HepG2 (cell line): Measurements from ENCODE around the gene CRNKL1. TPM values are rescaled to one million over a fixed set of nuclear protein-coding genes. Genes with fewer than 3 reads are reported as not detected.

Source experiments
- ATAC-seq: fragments of 200-7000 bp; cut with Tn5 transposase; 3 replicates; pipeline ENCODE4 v1.9.1; 2020; ENCODE audit warnings: mild to moderate bottlenecking, moderate library complexity
- BruUV-seq: library from RNA; stranded (reverse); fragments of 400-500 nt; replicated peaks from 2 replicates; lab custom pipeline; 2021; lab: Mats Ljungman, UMichigan
- CTCF ChIA-PET: fragments of 300-600 bp; formaldehyde crosslinking; extraction: SDS; loops from one replicate; lab custom pipeline; 2021; ENCODE audit warnings: low total read pairs, inconsistent platforms, low intra/inter-chr PET ratio; lab: Yijun Ruan, JAX
- POLR2A ChIA-PET: fragments of 350-600 bp; sonication (Branson Sonifier 250); formaldehyde crosslinking; loops from one replicate; lab custom pipeline; 2020; ENCODE audit warnings: antibody characterized with exemption, inconsistent platforms; lab: Yijun Ruan, JAX
- DNase-seq: peaks from one replicate; pipeline ENCODE4 v3.0.0-alpha.2; 2015; ENCODE audit warnings: low spot score
- FAIRE-seq: peaks from 3 replicates; lab custom pipeline; 2011; peaks lifted over from hg19 to GRCh38; lab: Jason Lieb, UNC
- H2AFZ ChIP-seq: one replicate; pipeline ENCODE4 v1.6.1; 2011; ENCODE audit warnings: low read length, inconsistent platforms
- H3K27ac ChIP-seq: fragments of 300-600 bp; 3 replicates; pipeline ENCODE4 v1.8.0; 2011; ENCODE audit warnings: mixed run types, mild to moderate bottlenecking, mixed read lengths, low read length, inconsistent platforms; ENCODE audit not compliant: insufficient read depth; ENCODE audit errors: extremely low read length
- H3K27me3 ChIP-seq, 2 experiments: fragments of 200-600 bp in 1 of 2; 2 replicates in 1 of 2; 3 replicates in 1 of 2; pipeline versions ENCODE4 v1.6.0 to v1.8.0; 2011; ENCODE audit warnings: low read length in 2 of 2, mild to moderate bottlenecking in 2 of 2, moderate library complexity in 2 of 2, inconsistent platforms in 1 of 2; ENCODE audit not compliant: insufficient read depth in 2 of 2, control insufficient read depth in 1 of 2
- H3K36me3 ChIP-seq, 2 experiments: fragments of 200-600 bp in 1 of 2; replicated peaks in 1 of 2; 2 replicates in 1 of 2; 3 replicates in 1 of 2; pipeline versions ENCODE4 v1.5.1 to v1.8.0; 2011; ENCODE audit warnings: low read length in 2 of 2, inconsistent platforms in 1 of 2; ENCODE audit not compliant: insufficient read depth in 2 of 2, control insufficient read depth in 1 of 2
- H3K4me1 ChIP-seq: 2 replicates; pipeline ENCODE4 v1.5.1; 2012; ENCODE audit warnings: low read length, inconsistent platforms; ENCODE audit not compliant: insufficient read depth
- H3K4me2 ChIP-seq: 2 replicates; pipeline ENCODE4 v1.6.0; 2011; ENCODE audit warnings: low read depth, low read length, inconsistent platforms
- H3K4me3 ChIP-seq, 3 experiments: fragments of 200-600 bp in 1 of 3; sonication (generic), shearing (Covaris generic) in 1 of 3; replicated peaks in 1 of 3; 2 replicates each; pipeline ENCODE4 v1.5.1; 2011 to 2016; ENCODE audit warnings: low read length in 3 of 3, inconsistent platforms in 2 of 3, low read depth in 2 of 3, mild to moderate bottlenecking in 2 of 3, control low read depth in 1 of 3, mixed read lengths in 1 of 3; ENCODE audit not compliant: insufficient read depth in 1 of 3
- H3K79me2 ChIP-seq: one replicate; pipeline ENCODE4 v1.6.1; 2011; ENCODE audit warnings: low read length, inconsistent platforms; ENCODE audit not compliant: insufficient read depth
- H3K9ac ChIP-seq: 2 replicates; pipeline ENCODE4 v1.6.0; 2011; ENCODE audit warnings: mild to moderate bottlenecking, low read depth, low read length, inconsistent platforms; ENCODE audit not compliant: insufficient read depth
- H3K9me3 ChIP-seq: 2 replicates; pipeline ENCODE4 v1.5.1; 2012; ENCODE audit warnings: mild to moderate bottlenecking, low read length
- H4K20me1 ChIP-seq: 2 replicates; pipeline ENCODE4 v1.6.0; 2011; ENCODE audit warnings: inconsistent platforms, mild to moderate bottlenecking, low read length, moderate library complexity; ENCODE audit not compliant: insufficient read depth
- GMEB1 ChIP-seq: sonication (generic); formaldehyde crosslinking; IDR thresholded peaks from 2 replicates; pipeline ENCODE4 v1.5.1; 2020; ENCODE audit warnings: missing genetic modification reagents, mild to moderate bottlenecking, borderline replicate concordance
- MBD4 ChIP-seq: IDR thresholded peaks from 2 replicates; pipeline ENCODE4 v1.6.1; 2012; ENCODE audit warnings: low read length, inconsistent platforms, borderline replicate concordance
- MIER2 ChIP-seq: IDR thresholded peaks from 2 replicates; pipeline ENCODE4 v1.6.1; 2016; ENCODE audit warnings: missing biosample characterization, missing genetic modification reagents
- POGZ ChIP-seq: sonication (generic); formaldehyde crosslinking; IDR thresholded peaks from 2 replicates; pipeline ENCODE4 v1.4.0; 2020; ENCODE audit warnings: mild to moderate bottlenecking, missing genetic modification reagents
- SAFB2 ChIP-seq: sonication (generic); formaldehyde crosslinking; IDR thresholded peaks from 2 replicates; pipeline ENCODE4 v1.5.1; 2020; ENCODE audit warnings: missing genetic modification reagents, low read depth, mild to moderate bottlenecking, borderline replicate concordance
- SAP130 ChIP-seq: IDR thresholded peaks from 2 replicates; pipeline ENCODE4 v1.6.1; 2016; ENCODE audit warnings: low read depth
- SKI ChIP-seq: fragments of 450-650 bp; IDR thresholded peaks from one replicate; pipeline ENCODE4 v1.6.1; 2018; ENCODE audit warnings: mild to moderate bottlenecking; ENCODE audit not compliant: partially characterized antibody
- STAG1 ChIP-seq: sonication (generic); formaldehyde crosslinking; IDR thresholded peaks from 2 replicates; pipeline ENCODE4 v1.4.0; 2020; ENCODE audit warnings: missing genetic modification reagents
- TSC22D2 ChIP-seq: sonication (generic); formaldehyde crosslinking; IDR thresholded peaks from 2 replicates; pipeline ENCODE4 v1.5.1; 2020; ENCODE audit warnings: missing genetic modification reagents, mild to moderate bottlenecking, borderline replicate concordance
- ZNF264 ChIP-seq: sonication (generic); formaldehyde crosslinking; IDR thresholded peaks from 2 replicates; pipeline ENCODE4 v1.4.0; 2020; ENCODE audit warnings: missing genetic modification reagents
- ZNF34 ChIP-seq: sonication (generic); formaldehyde crosslinking; IDR thresholded peaks from 2 replicates; pipeline ENCODE4 v1.4.0; 2020; ENCODE audit warnings: mild to moderate bottlenecking, missing genetic modification reagents, borderline replicate concordance
- ZNF570 ChIP-seq: sonication (generic); formaldehyde crosslinking; IDR thresholded peaks from 2 replicates; pipeline ENCODE4 v1.4.0; 2020; ENCODE audit warnings: mild to moderate bottlenecking, missing genetic modification reagents, borderline replicate concordance
- ZNF616 ChIP-seq: sonication (generic); formaldehyde crosslinking; IDR thresholded peaks from 2 replicates; pipeline ENCODE4 v1.5.0; 2020; ENCODE audit warnings: low read depth, mild to moderate bottlenecking, missing genetic modification reagents
- ZNF629 ChIP-seq: sonication (generic); formaldehyde crosslinking; conservative IDR thresholded peaks from 2 replicates; pipeline ENCODE4 v1.5.0; 2020; ENCODE audit warnings: missing genetic modification reagents
- ZNF639 ChIP-seq: conservative IDR thresholded peaks from 2 replicates; pipeline ENCODE4 v1.6.1; 2018; ENCODE audit warnings: missing genetic modification reagents
- ZNF776 ChIP-seq: sonication (generic); formaldehyde crosslinking; IDR thresholded peaks from 2 replicates; pipeline ENCODE4 v1.4.0; 2020; ENCODE audit warnings: mild to moderate bottlenecking, missing genetic modification reagents
- ZZZ3 ChIP-seq: sonication (generic); formaldehyde crosslinking; IDR thresholded peaks from 2 replicates; pipeline ENCODE4 v1.4.0; 2020; ENCODE audit warnings: missing genetic modification reagents, mild to moderate bottlenecking, borderline replicate concordance
- WGBS: methylation state at CpG from one replicate; pipeline ENCODE4 v1.1.6; 2017; ENCODE audit warnings: low lambda C conversion rate; 5-methylcytosine and 5-hydroxymethylcytosine counted together
- in situ Hi-C: cut with HindIII; loops from 2 replicates; pipeline ENCODE4 v1.10.0; 2017; ENCODE audit warnings: low pct_unique_long_range_greater_than_20kb; ENCODE audit not compliant: extremely low pct_ligation_motif_present
- intact Hi-C: fragments of 100-400 bp; cut with micrococcal nuclease; formaldehyde crosslinking; loops from one replicate; pipeline ENCODE4 v1.10.0; 2022; ENCODE audit not compliant: unreplicated experiment
- polyA plus RNA-seq, 8 experiments: library from polyadenylated mRNA; depleted of rRNA in 3 of 8; stranded (reverse) in 7 of 8; unstranded in 1 of 8; fragments of >200 nt; fragmentation: Illumina TruSeq in 4 of 8; extraction: Trizol in 4 of 8; gene quantifications; 2 replicates each; pipeline versions ENCODE4 v1.2.1 to v1.2.3, GENCODE V29; 2011 to 2016; ENCODE audit warnings: low read depth in 4 of 8, missing spikeins in 1 of 8, mixed read lengths in 1 of 8; ENCODE audit not compliant: insufficient read depth in 1 of 8
- total RNA-seq, 5 experiments: library from RNA; depleted of rRNA; stranded (reverse); fragments of >200 nt; fragmentation: Illumina TruSeq; extraction: Trizol; gene quantifications; 2 replicates each; pipeline ENCODE4 v1.2.3, GENCODE V29; 2016; ENCODE audit warnings: low read depth in 1 of 5

CRNKL1 gene
- total and polyA plus RNA-seq, 2 of the 13 experiments (the other 11 are each of a cell fraction or from before 2014, with no cell fraction given) = 12.3 to 64.5 TPM

GRCh38 chr20:20076297-20077065 lies 24.2 kb upstream of the CRNKL1 start:
- intact Hi-C loops (no loop called here), in situ Hi-C loops (no loop called here)
- H2AFZ ChIP-seq = no peak overlapping the region
- FAIRE-seq = no peak
- ChIA-PET POLR2A (no interaction called here), CTCF (no interaction called here)
- H3K27me3 ChIP-seq = peaks cover 5 to 34% of the 10 kb centered on the region in 2 experiments
- no peak overlapping the region for H3K27ac ChIP-seq
- no peak; the same call in 2 of the 3 replicates for ATAC-seq
- H3K79me2 ChIP-seq = no peaks in the 10 kb centered on the region
- TF ChIP-seq MBD4 (no peak), ZNF570 (no peak), ZNF776 (no peak), MIER2 (CRISPR knock-in tag) (no peak)
- no TSS peak for BruUV-seq
- H3K9me3 ChIP-seq = no peaks in the 10 kb centered on the region
- no peak overlapping the region for H3K9ac ChIP-seq
- peaks cover 7% of the 10 kb centered on the region for H3K4me1 ChIP-seq
- DNase-seq = no peak
- no peak overlapping the region for H3K4me3 ChIP-seq
- no peak overlapping the region for H3K4me2 ChIP-seq
- 14% methylated on average over 9 of the region's 9 CpGs for WGBS
- H4K20me1 ChIP-seq = no peaks in the 10 kb centered on the region
- no peaks in the 10 kb centered on the region for H3K36me3 ChIP-seq

GRCh38 chr20:20075032-20075431 lies 22.8 kb upstream of the CRNKL1 start:
- no peak overlapping the region for H3K4me2 ChIP-seq
- intact Hi-C loops (no loop called here), in situ Hi-C loops (no loop called here)
- peaks cover 17% of the 10 kb centered on the region for H3K4me1 ChIP-seq
- no peaks in the 10 kb centered on the region for H3K36me3 ChIP-seq
- H3K27ac ChIP-seq = no peak overlapping the region
- H3K79me2 ChIP-seq = no peaks in the 10 kb centered on the region
- no peaks in the 10 kb centered on the region for H4K20me1 ChIP-seq
- no peaks in the 10 kb centered on the region for H3K9me3 ChIP-seq
- ATAC-seq = no peak
- ChIA-PET CTCF (no interaction called here), POLR2A (no interaction called here)
- no peak overlapping the region for H3K4me3 ChIP-seq
- no peak overlapping the region for H2AFZ ChIP-seq
- DNase-seq = no peak
- H3K27me3 ChIP-seq = peaks cover 5 to 33% of the 10 kb centered on the region in 2 experiments
- no peak overlapping the region for H3K9ac ChIP-seq
- WGBS = 7% methylated on average over 4 of the region's 4 CpGs
- no peak for FAIRE-seq
- BruUV-seq = no TSS peak
- TF ChIP-seq STAG1 (CRISPR knock-in tag) = no peak
- no peak for TF ChIP-seq ZNF616 (CRISPR knock-in tag)
- no peak for TF ChIP-seq ZNF264
- TF ChIP-seq ZNF34 (CRISPR knock-in tag) = no peak
- TF ChIP-seq TSC22D2 (CRISPR knock-in tag) = no peak
- TF ChIP-seq ZNF629 (CRISPR knock-in tag) = no peak
- no peak for TF ChIP-seq SKI
- no peak for TF ChIP-seq ZNF639 (CRISPR knock-in tag)
- no peak for TF ChIP-seq GMEB1 (CRISPR knock-in tag)
- no peak for TF ChIP-seq ZZZ3 (CRISPR knock-in tag)
- no peak for TF ChIP-seq SAP130 (CRISPR knock-in tag)
- TF ChIP-seq SAFB2 (CRISPR knock-in tag) = no peak
- TF ChIP-seq POGZ (CRISPR knock-in tag) = no peak
